Right lobe of liver (tissue), 4 donors: Measurements from ENCODE around the gene FGF8.

Experiments
- CTCF ChIP-seq, 4 donors: fragments of 200-600 bp in 3 of 4; fragments of 450-650 bp in 1 of 4; IDR thresholded peaks; one replicate each; pipeline versions ENCODE4 v1.5.1 to v1.8.0; 2016 to 2022; ENCODE audit warnings: antibody characterized with exemption in 4 of 4, mild to moderate bottlenecking in 2 of 4
- POLR2A ChIP-seq: fragments of 450-650 bp; IDR thresholded peaks from one replicate; pipeline ENCODE4 v1.6.1; 2017; ENCODE audit warnings: antibody characterized with exemption, mild to moderate bottlenecking
- donor health status: DM: no; HTN: no; CAD: no.
- donor health status: DM: no; HTN: no; CAD: no.
- donor health status: DM: no; HTN: yes; CAD: no.

- no peak for TF ChIP-seq CTCF (IDR thresholded peaks at IDR 0.05)
- TF ChIP-seq POLR2A: no peak
These were observed 27.4 kb downstream of the FGF8 start for GRCh38 chr10:101748496-101748895.
